ENCODE results near the gene PLPP1. TPM values are rescaled to one million over a fixed set of nuclear protein-coding genes. Genes with fewer than 3 reads are reported as not detected.

PLPP1 gene
- total RNA-seq, 1 experiment from 2014 or later: 10.5 TPM

Small RNA genes within 50 kb of the gene (microRNA-seq; reads per million reads assigned to microRNA genes)
- not detected for gene MIR5687 (ENCODE audit: borderline number of aligned reads)

Other genes with a start within 250 kb of the PLPP1 start
- 24.3 TPM for gene DHX29, start 227.3 kb downstream of the PLPP1 start, total RNA-seq (2021; ENCODE audit: unreplicated experiment)
- gene MTREX, start 227.0 kb downstream of the PLPP1 start, total RNA-seq (2021; ENCODE audit: unreplicated experiment): 101 TPM
- 12.6 TPM for gene SLC38A9, start 177.4 kb upstream of the PLPP1 start, total RNA-seq (2021; ENCODE audit: unreplicated experiment)
- not detected for gene DDX4, start 203.1 kb upstream of the PLPP1 start, total RNA-seq (2021; ENCODE audit: unreplicated experiment)

Data from HCT116 (cell line).